GM21786 (cell line): Measurements from ENCODE around the gene RAB11FIP2.
"Not testable (repeated sequence)": the region's sequence is repeated elsewhere in the genome, so short reads cannot be mapped to it uniquely, and the experiment has no call there.

Source experiments
- ATAC-seq: cut with Tn5 transposase; IDR thresholded peaks from one replicate; pipeline ENCODE4 v1.9.1; 2021; ENCODE audit not compliant: unreplicated experiment

Gene RAB11FIP2

GRCh38 chr10:118046395-118047156 is at the start of gene RAB11FIP2:
Gene RAB11FIP2, minus strand, starts transcription at chr10:118046941. Its CDS starts 778 bp downstream, at chr10:118046163.
- ATAC-seq = peak; percentile 95

GRCh38 chr10:118096022-118096421 is 49.3 kb upstream of the RAB11FIP2 start:
- no peak for ATAC-seq

- no peak for ATAC-seq
These were observed 45.5 kb upstream of the RAB11FIP2 start for GRCh38 chr10:118092209-118092608.

GRCh38 chr10:118080817-118081216 is 34.1 kb upstream of the RAB11FIP2 start:
- no peak for ATAC-seq

GRCh38 chr10:118076705-118077104 is 30.0 kb upstream of the RAB11FIP2 start:
- no peak for ATAC-seq

GRCh38 chr10:118072840-118073239 is 26.1 kb upstream of the RAB11FIP2 start:
- no peak for ATAC-seq

- ATAC-seq = not testable (repeated sequence)
These were observed 20.6 kb upstream of the RAB11FIP2 start for GRCh38 chr10:118067389-118067788.

- ATAC-seq = no peak
These were observed 16.1 kb upstream of the RAB11FIP2 start for GRCh38 chr10:118062798-118063238.

GRCh38 chr10:118058371-118058770 is 11.6 kb upstream of the RAB11FIP2 start:
- no peak for ATAC-seq

- ATAC-seq = no peak
These were observed 10.6 kb upstream of the RAB11FIP2 start for GRCh38 chr10:118057361-118057760.

- ATAC-seq = no peak
These were observed 7.6 kb upstream of the RAB11FIP2 start for GRCh38 chr10:118054383-118054782.

GRCh38 chr10:118052816-118053215 is 6.1 kb upstream of the RAB11FIP2 start:
- no peak for ATAC-seq

- ATAC-seq = no peak
These were observed 1.1 kb upstream of the RAB11FIP2 start for GRCh38 chr10:118047880-118048279.

- peak; percentile 17 for ATAC-seq
These were observed 497 bp upstream of the RAB11FIP2 start for GRCh38 chr10:118047157-118047719.

- peak; percentile 17 for ATAC-seq
These were observed 825 bp downstream of the RAB11FIP2 start for GRCh38 chr10:118045837-118046394.

- ATAC-seq = no peak
These were observed 1.4 kb downstream of the RAB11FIP2 start for GRCh38 chr10:118045158-118045836.

GRCh38 chr10:118042827-118043242 is 3.9 kb downstream of the RAB11FIP2 start:
- no peak for ATAC-seq

- ATAC-seq = no peak
These were observed 4.4 kb downstream of the RAB11FIP2 start for GRCh38 chr10:118042336-118042735.

GRCh38 chr10:118041316-118041715 is 5.4 kb downstream of the RAB11FIP2 start:
- ATAC-seq = no peak

GRCh38 chr10:118036281-118036875 is 10.4 kb downstream of the RAB11FIP2 start:
- ATAC-seq = no peak

GRCh38 chr10:118035354-118036005 is 11.3 kb downstream of the RAB11FIP2 start:
- ATAC-seq = no peak
